Neural cell (in vitro differentiated cells): ENCODE measurements around the gene PLA1A.

ENCODE experiments used
- EP300 ChIP-seq: fragments of 450-650 bp; conservative IDR thresholded peaks from 2 replicates; pipeline ENCODE4 v1.6.1; 2014; ENCODE audit warnings: antibody characterized with exemption, mild to moderate bottlenecking, moderate library complexity; ENCODE audit not compliant: poor library complexity, severe bottlenecking
- EZH2 ChIP-seq: fragments of 200-600, 300-800 bp; shearing (Covaris generic), sonication (generic); IDR thresholded peaks from 2 replicates; pipeline ENCODE4 v1.6.1; 2014; ENCODE audit warnings: antibody characterized with exemption, low read length, borderline replicate concordance, mild to moderate bottlenecking; ENCODE audit not compliant: insufficient read depth, poor library complexity, severe bottlenecking
- POLR2AphosphoS5 ChIP-seq: IDR thresholded peaks from 2 replicates; pipeline ENCODE4 v1.6.1; 2012
- RAD21 ChIP-seq: fragments of 450-650 bp; conservative IDR thresholded peaks from 2 replicates; pipeline ENCODE4 v1.6.1; 2014; ENCODE audit warnings: antibody characterized with exemption, mild to moderate bottlenecking, moderate library complexity
- SMC3 ChIP-seq: fragments of 450-650 bp; conservative IDR thresholded peaks from 2 replicates; pipeline ENCODE4 v1.6.1; 2014; ENCODE audit warnings: antibody characterized with exemption, mild to moderate bottlenecking, moderate library complexity; ENCODE audit not compliant: poor library complexity
- TF ChIP-seq, protein P1 (sequence below): fragments of 450-650 bp; IDR thresholded peaks from 2 replicates; pipeline ENCODE4 v1.5.1; 2014; ENCODE audit warnings: antibody characterized with exemption, mild to moderate bottlenecking, moderate library complexity; ENCODE audit not compliant: poor library complexity, severe bottlenecking
- TF ChIP-seq, protein P2 (sequence below): IDR thresholded peaks from 2 replicates; pipeline ENCODE4 v1.6.1; 2012; ENCODE audit warnings: borderline replicate concordance

DNA sequence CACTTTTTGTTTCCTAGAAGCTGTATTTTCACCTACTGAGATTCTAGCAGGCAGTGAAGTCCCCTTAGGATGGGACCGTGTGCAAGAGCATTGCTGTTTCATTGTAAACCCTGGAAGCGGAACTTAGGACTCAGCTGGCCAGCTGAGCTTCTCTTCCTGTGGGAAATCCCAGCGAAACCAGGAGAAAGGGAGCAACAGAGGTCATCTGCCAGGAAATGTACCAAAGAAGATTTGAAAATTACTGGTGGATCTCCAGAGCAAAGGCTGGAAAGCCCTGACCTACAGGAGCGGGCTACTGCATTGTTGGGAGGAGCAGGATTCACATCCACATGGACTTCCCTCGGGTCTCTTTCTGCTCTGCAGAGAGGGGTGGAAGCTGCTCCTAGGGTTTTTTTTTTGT is 26.0 kb upstream of the PLA1A start:
- no peak for TF ChIP-seq EZH2
- TF ChIP-seq POLR2AphosphoS5: no peak
- TF ChIP-seq, protein P1, sequence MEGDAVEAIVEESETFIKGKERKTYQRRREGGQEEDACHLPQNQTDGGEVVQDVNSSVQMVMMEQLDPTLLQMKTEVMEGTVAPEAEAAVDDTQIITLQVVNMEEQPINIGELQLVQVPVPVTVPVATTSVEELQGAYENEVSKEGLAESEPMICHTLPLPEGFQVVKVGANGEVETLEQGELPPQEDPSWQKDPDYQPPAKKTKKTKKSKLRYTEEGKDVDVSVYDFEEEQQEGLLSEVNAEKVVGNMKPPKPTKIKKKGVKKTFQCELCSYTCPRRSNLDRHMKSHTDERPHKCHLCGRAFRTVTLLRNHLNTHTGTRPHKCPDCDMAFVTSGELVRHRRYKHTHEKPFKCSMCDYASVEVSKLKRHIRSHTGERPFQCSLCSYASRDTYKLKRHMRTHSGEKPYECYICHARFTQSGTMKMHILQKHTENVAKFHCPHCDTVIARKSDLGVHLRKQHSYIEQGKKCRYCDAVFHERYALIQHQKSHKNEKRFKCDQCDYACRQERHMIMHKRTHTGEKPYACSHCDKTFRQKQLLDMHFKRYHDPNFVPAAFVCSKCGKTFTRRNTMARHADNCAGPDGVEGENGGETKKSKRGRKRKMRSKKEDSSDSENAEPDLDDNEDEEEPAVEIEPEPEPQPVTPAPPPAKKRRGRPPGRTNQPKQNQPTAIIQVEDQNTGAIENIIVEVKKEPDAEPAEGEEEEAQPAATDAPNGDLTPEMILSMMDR: no peak
- TF ChIP-seq, protein P2, sequence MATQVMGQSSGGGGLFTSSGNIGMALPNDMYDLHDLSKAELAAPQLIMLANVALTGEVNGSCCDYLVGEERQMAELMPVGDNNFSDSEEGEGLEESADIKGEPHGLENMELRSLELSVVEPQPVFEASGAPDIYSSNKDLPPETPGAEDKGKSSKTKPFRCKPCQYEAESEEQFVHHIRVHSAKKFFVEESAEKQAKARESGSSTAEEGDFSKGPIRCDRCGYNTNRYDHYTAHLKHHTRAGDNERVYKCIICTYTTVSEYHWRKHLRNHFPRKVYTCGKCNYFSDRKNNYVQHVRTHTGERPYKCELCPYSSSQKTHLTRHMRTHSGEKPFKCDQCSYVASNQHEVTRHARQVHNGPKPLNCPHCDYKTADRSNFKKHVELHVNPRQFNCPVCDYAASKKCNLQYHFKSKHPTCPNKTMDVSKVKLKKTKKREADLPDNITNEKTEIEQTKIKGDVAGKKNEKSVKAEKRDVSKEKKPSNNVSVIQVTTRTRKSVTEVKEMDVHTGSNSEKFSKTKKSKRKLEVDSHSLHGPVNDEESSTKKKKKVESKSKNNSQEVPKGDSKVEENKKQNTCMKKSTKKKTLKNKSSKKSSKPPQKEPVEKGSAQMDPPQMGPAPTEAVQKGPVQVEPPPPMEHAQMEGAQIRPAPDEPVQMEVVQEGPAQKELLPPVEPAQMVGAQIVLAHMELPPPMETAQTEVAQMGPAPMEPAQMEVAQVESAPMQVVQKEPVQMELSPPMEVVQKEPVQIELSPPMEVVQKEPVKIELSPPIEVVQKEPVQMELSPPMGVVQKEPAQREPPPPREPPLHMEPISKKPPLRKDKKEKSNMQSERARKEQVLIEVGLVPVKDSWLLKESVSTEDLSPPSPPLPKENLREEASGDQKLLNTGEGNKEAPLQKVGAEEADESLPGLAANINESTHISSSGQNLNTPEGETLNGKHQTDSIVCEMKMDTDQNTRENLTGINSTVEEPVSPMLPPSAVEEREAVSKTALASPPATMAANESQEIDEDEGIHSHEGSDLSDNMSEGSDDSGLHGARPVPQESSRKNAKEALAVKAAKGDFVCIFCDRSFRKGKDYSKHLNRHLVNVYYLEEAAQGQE: no peak
- no peak for TF ChIP-seq EP300
- no peak for TF ChIP-seq SMC3
- TF ChIP-seq RAD21: no peak
